ENCODE results near the gene PINK1.

PINK1 gene

GRCh38 chr1:20678599-20678998, 45.3 kb downstream of the PINK1 start:
- no peak for TF ChIP-seq CTCF (IDR thresholded peaks at IDR 0.05; ENCODE audit: extremely low read depth, insufficient read depth, missing control alignments)
- peak; percentile 61 for DNase-seq (ENCODE audit: low spot score)
- in situ Hi-C loops (cut with MboI; ENCODE audit: low pct_unique_long_range_greater_than_20kb, low sequenced_read_pairs, unreplicated experiment) = no loop called here

- no peak for TF ChIP-seq CTCF (IDR thresholded peaks at IDR 0.05; ENCODE audit: extremely low read depth, insufficient read depth, missing control alignments)
- no peak for DNase-seq (ENCODE audit: low spot score)
- in situ Hi-C loops (cut with MboI; ENCODE audit: low pct_unique_long_range_greater_than_20kb, low sequenced_read_pairs, unreplicated experiment) = no loop called here
Measured at GRCh38 chr1:20680269-20680668, 47.0 kb downstream of the PINK1 start.

- no peak for DNase-seq (ENCODE audit: low spot score)
- in situ Hi-C loops (cut with MboI; ENCODE audit: low pct_unique_long_range_greater_than_20kb, low sequenced_read_pairs, unreplicated experiment) = no loop called here
- no peak for TF ChIP-seq CTCF (IDR thresholded peaks at IDR 0.05; ENCODE audit: extremely low read depth, insufficient read depth, missing control alignments)
Measured at GRCh38 chr1:20681999-20682398, 48.7 kb downstream of the PINK1 start.

- TF ChIP-seq CTCF (IDR thresholded peaks at IDR 0.05; ENCODE audit: extremely low read depth, insufficient read depth, missing control alignments) = no peak
- DNase-seq (ENCODE audit: low spot score) = no peak
- in situ Hi-C loops (cut with MboI; ENCODE audit: low pct_unique_long_range_greater_than_20kb, low sequenced_read_pairs, unreplicated experiment) = no loop called here
Measured at GRCh38 chr1:20682571-20683236, 49.4 kb downstream of the PINK1 start.

- DNase-seq (ENCODE audit: low spot score) = no peak
Measured at GRCh38 chr1:20683614-20684013, 50.4 kb downstream of the PINK1 start.

GRCh38 chr1:20684050-20684620, 50.9 kb downstream of the PINK1 start:
- no peak for TF ChIP-seq CTCF (IDR thresholded peaks at IDR 0.05; ENCODE audit: extremely low read depth, insufficient read depth, missing control alignments)
- DNase-seq (ENCODE audit: low spot score) = no peak
- in situ Hi-C loops (cut with MboI; ENCODE audit: low pct_unique_long_range_greater_than_20kb, low sequenced_read_pairs, unreplicated experiment) = no loop called here

More at GRCh38 chr1:20683614-20684013, 50.4 kb downstream of the PINK1 start:
- no peak for TF ChIP-seq CTCF (IDR thresholded peaks at IDR 0.05; ENCODE audit: extremely low read depth, insufficient read depth, missing control alignments)
- in situ Hi-C loops (cut with MboI; ENCODE audit: low pct_unique_long_range_greater_than_20kb, low sequenced_read_pairs, unreplicated experiment) = no loop called here
